HFFc6 (cell line): ENCODE measurements around the gene CCDC92. TPM values are rescaled to one million over a fixed set of nuclear protein-coding genes. Genes with fewer than 3 reads are reported as not detected.

Source experiments
- DNase-seq: peaks from one replicate; pipeline ENCODE4 v3.0.0-alpha.2; 2018
- H3K27ac Mint-ChIP-seq: 2 replicates; pipeline ENCODE4 v1.8.0; 2020; ENCODE audit warnings: mild to moderate bottlenecking, mixed read lengths
- H3K27me3 Mint-ChIP-seq: 2 replicates; pipeline ENCODE4 v1.8.0; 2021; ENCODE audit warnings: mild to moderate bottlenecking, moderate library complexity, mixed read lengths; ENCODE audit not compliant: insufficient read depth
- H3K36me3 Mint-ChIP-seq: 2 replicates; pipeline ENCODE4 v1.8.0; 2021; ENCODE audit warnings: low read depth, mixed read lengths
- H3K4me1 Mint-ChIP-seq: 2 replicates; pipeline ENCODE4 v1.8.0; 2020; ENCODE audit warnings: low read depth, mixed read lengths
- H3K4me3 Mint-ChIP-seq: 2 replicates; pipeline ENCODE4 v1.8.0; 2020; ENCODE audit warnings: mild to moderate bottlenecking, moderate library complexity, mixed read lengths
- H3K9me3 Mint-ChIP-seq: 2 replicates; pipeline ENCODE4 v1.8.0; 2020; ENCODE audit warnings: mild to moderate bottlenecking, mixed read lengths
- long read RNA-seq: library from polyadenylated mRNA; unstranded; transcript quantifications from one replicate; pipeline ENCODE4 v2.0.0, GENCODE V29; 2019
- total RNA-seq, 6 experiments: library from RNA; stranded (reverse); fragmentation: NEBNext Ultra II Directional; extraction: Animal tissue kit (Norgen Biotek cat#: 25700); gene quantifications; 2 replicates in 1 of 6; 3 replicates in 5 of 6; pipeline ENCODE4 v1.2.3, GENCODE V29; 2021
- TF ChIP-seq, protein P1 (sequence below): fragments of 200-600 bp; sonication (generic); IDR thresholded peaks from 2 replicates; pipeline ENCODE4 v1.5.0; 2021; ENCODE audit warnings: antibody characterized with exemption, mild to moderate bottlenecking

The CCDC92 gene, protein sequence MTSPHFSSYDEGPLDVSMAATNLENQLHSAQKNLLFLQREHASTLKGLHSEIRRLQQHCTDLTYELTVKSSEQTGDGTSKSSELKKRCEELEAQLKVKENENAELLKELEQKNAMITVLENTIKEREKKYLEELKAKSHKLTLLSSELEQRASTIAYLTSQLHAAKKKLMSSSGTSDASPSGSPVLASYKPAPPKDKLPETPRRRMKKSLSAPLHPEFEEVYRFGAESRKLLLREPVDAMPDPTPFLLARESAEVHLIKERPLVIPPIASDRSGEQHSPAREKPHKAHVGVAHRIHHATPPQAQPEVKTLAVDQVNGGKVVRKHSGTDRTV
- 10 to 100 TPM; 48.3 to 55.1 (median 51.6) TPM for total RNA-seq
- long read RNA-seq, partial matches to known transcripts: 5 of 11 reads
- long read RNA-seq, other reads (novel, unspliced or antisense): 2 of 11 reads

DNA sequence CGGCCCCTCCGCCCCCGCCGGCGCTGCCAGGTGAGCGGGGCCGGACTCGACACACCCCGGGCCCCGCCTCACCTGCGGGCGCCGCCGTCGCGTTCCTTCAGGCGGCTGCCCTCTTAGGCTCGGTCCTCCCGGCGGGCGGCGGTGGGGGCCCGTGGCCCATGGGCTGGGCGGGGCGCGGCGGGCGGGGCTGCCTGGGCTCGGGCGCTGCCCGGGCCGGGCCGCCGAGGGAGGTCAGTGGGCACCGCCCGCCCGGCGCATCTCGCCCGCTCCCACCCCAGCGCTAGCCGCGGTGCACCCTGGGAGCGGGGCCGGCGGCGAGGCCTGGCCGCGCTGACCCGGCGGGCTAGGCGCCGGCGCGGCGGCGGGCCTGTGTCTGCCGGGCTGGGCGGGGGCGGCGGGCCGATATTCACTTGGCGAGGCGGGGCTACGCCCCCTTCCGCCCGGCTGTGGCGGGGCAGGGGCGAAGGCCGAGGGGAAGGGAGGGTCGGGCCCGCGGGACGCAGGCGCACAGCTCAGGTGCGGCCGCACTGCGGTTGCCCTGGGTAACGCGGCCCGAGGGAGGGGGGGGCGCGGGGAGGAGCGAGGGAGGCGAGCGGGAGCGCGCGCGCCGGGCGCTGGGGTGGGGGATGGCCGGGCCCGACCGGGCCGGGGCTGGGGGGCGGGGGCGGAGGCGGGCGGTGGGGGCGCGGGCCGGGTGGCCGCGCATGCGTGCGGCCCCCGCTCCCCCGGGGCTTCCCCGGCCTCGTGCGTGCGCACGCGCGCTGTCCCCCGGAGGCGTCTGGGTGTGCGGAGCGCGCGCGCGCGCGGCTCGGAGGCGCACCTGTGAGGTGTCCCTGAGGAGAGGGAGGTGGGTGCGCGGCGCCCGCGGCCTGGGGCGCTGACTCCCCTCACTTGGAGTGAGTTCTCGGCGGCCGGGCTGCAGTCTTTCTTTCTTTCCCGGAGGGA, at the start of gene CCDC92, which contains the start of gene ZNF664:
TSS of gene CCDC92 (minus strand) at position 375 of the 945 bp plus-strand sequence. CDS start 28,526 bp downstream, outside the sequence.
TSS of gene ZNF664 (plus strand) at position 759 of the 945 bp plus-strand sequence. CDS start 38,930 bp downstream, outside the sequence.
- H3K27ac Mint-ChIP-seq: peak within 1 kb of the TSS; percentile 90
- peaks cover 55% of the 10 kb centered on the region for H3K4me1 Mint-ChIP-seq
- peak within 1 kb of the TSS; percentile 99 for H3K4me3 Mint-ChIP-seq
- no peaks in the 10 kb centered on the region for H3K9me3 Mint-ChIP-seq
- H3K36me3 Mint-ChIP-seq: peaks cover 22% of the 10 kb centered on the region
- no peaks in the 10 kb centered on the region for H3K27me3 Mint-ChIP-seq
- TF ChIP-seq, protein P1, sequence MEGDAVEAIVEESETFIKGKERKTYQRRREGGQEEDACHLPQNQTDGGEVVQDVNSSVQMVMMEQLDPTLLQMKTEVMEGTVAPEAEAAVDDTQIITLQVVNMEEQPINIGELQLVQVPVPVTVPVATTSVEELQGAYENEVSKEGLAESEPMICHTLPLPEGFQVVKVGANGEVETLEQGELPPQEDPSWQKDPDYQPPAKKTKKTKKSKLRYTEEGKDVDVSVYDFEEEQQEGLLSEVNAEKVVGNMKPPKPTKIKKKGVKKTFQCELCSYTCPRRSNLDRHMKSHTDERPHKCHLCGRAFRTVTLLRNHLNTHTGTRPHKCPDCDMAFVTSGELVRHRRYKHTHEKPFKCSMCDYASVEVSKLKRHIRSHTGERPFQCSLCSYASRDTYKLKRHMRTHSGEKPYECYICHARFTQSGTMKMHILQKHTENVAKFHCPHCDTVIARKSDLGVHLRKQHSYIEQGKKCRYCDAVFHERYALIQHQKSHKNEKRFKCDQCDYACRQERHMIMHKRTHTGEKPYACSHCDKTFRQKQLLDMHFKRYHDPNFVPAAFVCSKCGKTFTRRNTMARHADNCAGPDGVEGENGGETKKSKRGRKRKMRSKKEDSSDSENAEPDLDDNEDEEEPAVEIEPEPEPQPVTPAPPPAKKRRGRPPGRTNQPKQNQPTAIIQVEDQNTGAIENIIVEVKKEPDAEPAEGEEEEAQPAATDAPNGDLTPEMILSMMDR: peak; percentile 18; the same call in 1 of the 2 replicates
- DNase-seq: peak; percentile 84

DNA sequence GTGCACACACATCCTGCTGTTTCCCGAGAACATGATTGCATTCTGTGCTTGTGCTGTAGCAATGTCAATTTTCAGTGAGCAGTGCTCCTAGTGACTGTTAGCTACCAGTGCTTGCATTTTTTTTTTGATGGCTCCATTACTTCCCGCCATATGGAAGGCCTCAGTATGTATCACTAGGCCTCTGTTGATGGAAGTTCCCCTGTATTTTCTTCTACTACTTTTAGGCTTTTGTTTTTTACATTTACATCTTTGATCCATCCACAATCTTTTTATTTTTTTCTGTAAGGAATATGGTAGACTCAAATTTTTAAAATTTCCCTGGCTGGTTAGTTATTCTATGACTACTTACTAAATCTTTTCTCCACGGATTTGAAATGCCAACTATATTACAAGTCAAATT, 49.5 kb upstream of the CCDC92 start:
- TF ChIP-seq, protein P1: no peak
- Mint-ChIP-seq H3K27ac (no peak overlapping the region), H3K4me1 (peaks cover 46% of the 10 kb centered on the region), H3K9me3 (no peaks in the 10 kb centered on the region), H3K36me3 (peaks cover 4% of the 10 kb centered on the region; the same call in 1 of the 2 replicates), H3K27me3 (no peaks in the 10 kb centered on the region), H3K4me3 (no peak overlapping the region)
- no peak for DNase-seq

DNA sequence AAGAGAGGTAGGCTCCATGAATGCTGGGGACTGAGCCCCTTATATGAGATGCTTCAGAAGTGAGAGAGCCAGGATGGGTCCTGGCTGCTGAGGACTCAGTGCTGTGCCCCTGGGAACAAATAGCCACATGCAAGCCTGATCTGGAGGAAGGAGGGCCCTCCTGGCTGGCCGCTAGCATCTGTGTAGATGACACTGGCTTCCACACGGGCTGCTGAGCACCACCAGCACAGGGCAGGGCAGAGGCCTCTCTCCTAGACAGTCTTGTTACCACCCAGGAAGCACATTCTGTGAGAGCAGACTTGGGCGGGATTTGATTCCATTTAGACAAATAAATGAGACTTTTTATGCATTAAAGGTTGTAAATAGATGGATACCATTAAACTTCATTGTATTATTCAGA, 48.4 kb upstream of the CCDC92 start:
- DNase-seq: no peak
- Mint-ChIP-seq H3K9me3 (no peaks in the 10 kb centered on the region), H3K4me1 (peaks cover 35% of the 10 kb centered on the region), H3K4me3 (no peak overlapping the region), H3K27ac (no peak overlapping the region), H3K27me3 (no peaks in the 10 kb centered on the region), H3K36me3 (peaks cover 4% of the 10 kb centered on the region; the same call in 1 of the 2 replicates)
- TF ChIP-seq, protein P1: no peak

DNA sequence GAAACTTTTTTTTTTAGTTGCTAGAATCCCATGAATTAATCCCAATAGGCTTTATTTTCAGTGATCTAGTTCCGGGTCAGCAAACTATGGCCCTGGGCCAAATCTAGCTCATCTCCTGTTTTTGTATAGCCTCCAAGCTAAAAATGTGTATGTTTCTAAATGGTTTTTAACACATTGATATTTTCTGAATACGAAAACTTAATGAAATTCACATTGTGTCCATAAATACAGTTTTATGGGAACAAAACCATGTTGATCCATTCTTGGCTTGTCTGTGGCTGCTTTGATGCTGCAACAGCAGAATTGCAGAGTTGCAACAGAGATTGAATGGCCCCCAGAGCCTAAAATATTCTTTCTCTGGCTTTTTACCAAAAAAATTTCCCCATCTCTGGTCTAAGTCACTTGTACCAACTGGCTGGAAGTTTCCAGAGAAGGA, 47.9 kb upstream of the CCDC92 start:
- Mint-ChIP-seq H3K27ac (no peak overlapping the region), H3K36me3 (peaks cover 4% of the 10 kb centered on the region; the same call in 1 of the 2 replicates), H3K9me3 (no peaks in the 10 kb centered on the region), H3K27me3 (no peaks in the 10 kb centered on the region), H3K4me1 (peaks cover 30% of the 10 kb centered on the region), H3K4me3 (no peak overlapping the region)
- no peak for DNase-seq
- TF ChIP-seq, protein P1: no peak

DNA sequence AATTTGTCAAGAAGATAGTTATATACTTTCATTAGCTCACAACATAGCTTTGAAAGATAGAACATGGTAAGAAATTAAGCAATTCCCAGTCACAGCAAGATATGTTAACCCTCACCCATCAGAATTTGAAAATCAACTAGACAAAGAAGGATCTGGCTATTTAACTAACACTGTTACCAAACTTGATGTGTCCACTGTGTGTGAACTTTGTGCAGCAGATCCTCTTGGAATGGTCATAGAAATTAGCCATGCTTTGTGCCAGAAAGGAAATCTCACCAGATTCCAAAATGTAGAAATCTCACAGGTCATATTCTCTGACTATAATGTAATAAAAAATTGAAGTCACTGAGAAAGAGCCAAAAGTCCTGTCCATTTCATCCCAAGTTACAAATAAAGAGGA, 46.5 kb upstream of the CCDC92 start:
- peaks cover 2% of the 10 kb centered on the region; the same call in 1 of the 2 replicates for H3K36me3 Mint-ChIP-seq
- H3K4me1 Mint-ChIP-seq: peaks cover 16% of the 10 kb centered on the region
- H3K27me3 Mint-ChIP-seq: no peaks in the 10 kb centered on the region
- H3K4me3 Mint-ChIP-seq: no peak overlapping the region
- no peak for DNase-seq
- H3K27ac Mint-ChIP-seq: no peak overlapping the region
- no peaks in the 10 kb centered on the region for H3K9me3 Mint-ChIP-seq
- TF ChIP-seq, protein P1: no peak
